Fibroblast of mammary gland (primary cell): ENCODE results near the gene AKAP13.

ENCODE experiments used
- DNase-seq: peaks from one replicate; pipeline ENCODE4 v3.0.0-alpha.2; 2010; ENCODE audit warnings: low read depth
- H3K4me3 ChIP-seq: 2 replicates; pipeline ENCODE4 v1.5.1; 2011; ENCODE audit warnings: low read depth, mild to moderate bottlenecking, low read length, moderate library complexity; ENCODE audit not compliant: control insufficient read depth
- CTCF ChIP-seq: conservative IDR thresholded peaks from 2 replicates; pipeline ENCODE4 v1.5.1; 2011; ENCODE audit warnings: low read depth, low read length, inconsistent platforms; ENCODE audit not compliant: control insufficient read depth, insufficient read depth

Gene AKAP13

GRCh38 chr15:85718981-85719380 is 338.6 kb downstream of the AKAP13 start:
- TF ChIP-seq CTCF, result no peak
- H3K4me3 ChIP-seq, result no peak overlapping the region
- DNase-seq, result no peak

GRCh38 chr15:85722374-85723152 is 342.2 kb downstream of the AKAP13 start:
- TF ChIP-seq CTCF, result no peak
- DNase-seq, result no peak
- H3K4me3 ChIP-seq, result no peak overlapping the region

GRCh38 chr15:85723960-85724945 is 343.9 kb downstream of the AKAP13 start:
- no peak for DNase-seq
- no peak for TF ChIP-seq CTCF
- H3K4me3 ChIP-seq, result no peak overlapping the region

- DNase-seq, result peak; percentile 84
- TF ChIP-seq CTCF, result no peak
- H3K4me3 ChIP-seq, result no peak overlapping the region
Measured at GRCh38 chr15:85725019-85725418, 344.6 kb downstream of the AKAP13 start.

- no peak for TF ChIP-seq CTCF
- no peak overlapping the region for H3K4me3 ChIP-seq
- peak; percentile 46 for DNase-seq
Measured at GRCh38 chr15:85725564-85725963, 345.2 kb downstream of the AKAP13 start.

- TF ChIP-seq CTCF, result no peak
- no peak overlapping the region for H3K4me3 ChIP-seq
- DNase-seq, result peak; percentile 51
Measured at GRCh38 chr15:85726454-85726853, 346.1 kb downstream of the AKAP13 start.
